GOT3 (cell line): ENCODE measurements around the gene LENG9.

Experiments
- DNase-seq: peaks from one replicate; lab custom pipeline; 2025; ENCODE audit warnings: mixed read lengths; lab: John Stamatoyannopoulos, UW

The LENG9 gene

GRCh38 chr19:54439174-54439851 is 24.3 kb downstream of the LENG9 start:
- DNase-seq, result no peak

GRCh38 chr19:54436628-54437252 is 26.8 kb downstream of the LENG9 start:
- DNase-seq, result no peak

GRCh38 chr19:54436031-54436523 is 27.5 kb downstream of the LENG9 start:
- DNase-seq, result no peak

DNA sequence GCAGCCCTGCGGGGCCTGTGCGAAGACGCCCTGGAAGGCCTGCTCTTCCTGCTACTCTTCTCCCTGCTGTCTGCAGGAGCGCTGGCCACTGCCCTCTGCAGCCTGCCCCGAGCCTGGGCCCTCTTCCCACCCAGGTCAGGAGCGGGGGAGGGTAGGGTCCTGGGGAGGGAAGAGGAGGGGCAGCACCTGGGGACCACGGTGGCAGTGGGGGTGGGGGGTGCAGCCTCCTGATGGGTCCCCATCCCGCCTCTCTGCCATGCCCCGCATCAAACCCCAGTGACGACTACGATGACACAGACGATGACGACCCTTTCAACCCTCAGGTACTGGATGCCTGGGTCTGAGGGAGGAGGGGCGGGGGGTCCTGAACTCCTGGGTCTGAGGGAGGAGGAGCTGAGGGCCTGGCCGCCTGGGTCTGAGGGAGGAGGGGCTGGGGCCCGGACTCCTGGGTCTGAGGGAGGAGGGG is 28.0 kb downstream of the LENG9 start:
- no peak for DNase-seq

- DNase-seq, result no peak
These were observed 28.7 kb downstream of the LENG9 start for GRCh38 chr19:54434873-54435214.

- DNase-seq, result no peak
These were observed 29.3 kb downstream of the LENG9 start for GRCh38 chr19:54434112-54434872.

DNA sequence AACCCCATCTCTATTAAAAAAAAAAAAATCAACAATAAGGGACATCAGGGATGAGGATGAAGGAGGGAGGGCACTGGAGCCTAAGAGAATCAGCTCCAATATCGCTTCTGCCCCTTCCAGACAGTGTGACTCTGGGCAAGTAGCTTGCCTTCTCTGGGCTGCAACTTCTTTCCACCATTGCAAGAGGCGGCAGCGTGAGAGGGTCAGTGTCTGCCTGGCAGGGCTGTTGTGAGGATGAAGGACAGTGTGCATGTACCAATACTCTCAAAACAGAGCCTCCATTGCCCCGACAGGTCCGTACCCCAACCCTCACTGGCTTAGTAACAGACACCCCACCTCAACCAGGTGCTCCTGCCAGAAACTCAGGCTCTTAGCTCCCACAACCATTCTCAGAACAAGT is 29.9 kb downstream of the LENG9 start:
- DNase-seq, result no peak

DNA sequence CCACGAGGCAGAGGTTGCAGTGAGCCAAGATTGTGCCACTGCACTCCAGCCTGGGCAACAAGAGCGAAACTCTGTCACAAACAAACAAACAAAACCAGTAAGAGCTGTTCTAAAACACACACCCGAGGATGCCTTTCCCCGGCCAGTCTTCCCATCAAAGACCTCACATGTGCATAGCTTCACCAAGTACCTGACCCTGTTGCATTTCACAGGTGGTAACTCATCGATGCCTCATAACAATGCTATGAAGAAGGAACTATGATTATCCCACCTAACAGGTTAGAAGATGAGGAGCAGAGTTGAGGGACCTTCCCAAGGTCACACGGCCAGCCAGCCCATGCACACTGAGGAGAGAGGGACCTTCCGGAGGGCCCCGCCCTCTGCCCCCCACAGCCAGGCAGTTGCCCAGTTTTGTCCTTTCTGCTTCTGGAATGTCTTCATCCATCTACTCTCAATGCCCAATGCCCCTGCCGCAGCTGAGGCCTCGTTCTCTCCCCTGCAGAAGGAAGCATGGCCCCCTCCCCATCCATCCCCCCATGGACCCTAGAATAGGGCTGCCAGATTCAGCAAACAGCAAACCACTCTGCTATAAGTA is 31.3 kb downstream of the LENG9 start:
- no peak for DNase-seq

- no peak for DNase-seq
These were observed 32.2 kb downstream of the LENG9 start for GRCh38 chr19:54431255-54431838.

DNA sequence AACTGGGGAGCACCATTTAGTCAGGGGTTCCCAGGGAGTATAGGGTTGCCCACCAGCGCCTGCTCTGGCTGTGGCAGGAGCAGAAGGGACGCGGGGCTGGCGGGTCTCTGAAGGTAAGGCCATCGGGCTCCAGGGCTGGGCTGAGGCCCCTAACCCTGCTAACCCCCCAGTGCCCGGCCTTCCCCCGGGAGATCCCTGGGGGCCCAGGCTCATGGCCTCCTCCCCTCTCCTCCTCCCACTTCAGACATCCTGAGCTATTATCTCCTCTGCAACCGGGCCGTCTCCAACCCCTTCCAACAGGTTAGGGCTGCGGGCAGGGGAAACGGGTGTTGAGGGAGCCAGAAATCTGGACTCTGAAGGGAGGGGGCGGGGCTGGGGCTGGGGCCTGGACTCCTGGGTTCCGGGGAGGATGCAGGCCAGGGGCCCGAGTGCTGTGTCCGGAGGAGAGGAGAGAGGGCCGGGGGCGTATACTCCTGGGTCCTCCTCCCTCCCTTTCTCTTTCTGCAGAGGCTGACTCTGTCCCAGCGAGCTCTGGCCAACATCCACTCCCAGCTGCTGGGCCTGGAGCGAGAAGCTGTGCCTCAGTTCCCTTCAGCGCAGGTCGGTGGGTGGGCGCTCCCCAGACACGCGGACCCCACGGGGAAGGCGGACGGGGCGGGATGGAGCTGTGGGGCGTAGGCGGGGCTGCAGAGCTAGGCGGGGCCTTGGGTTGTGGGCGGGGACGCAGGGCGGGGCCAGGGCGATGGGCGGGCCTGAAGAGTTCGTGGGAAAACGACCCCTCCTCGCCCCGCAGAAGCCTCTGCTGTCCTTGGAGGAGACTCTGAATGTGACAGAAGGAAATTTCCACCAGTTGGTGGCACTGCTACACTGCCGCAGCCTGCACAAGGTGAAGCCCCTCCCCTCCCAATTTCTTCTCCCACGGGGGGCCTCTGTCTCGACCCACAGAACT is 33.0 kb downstream of the LENG9 start:
- no peak for DNase-seq

DNA sequence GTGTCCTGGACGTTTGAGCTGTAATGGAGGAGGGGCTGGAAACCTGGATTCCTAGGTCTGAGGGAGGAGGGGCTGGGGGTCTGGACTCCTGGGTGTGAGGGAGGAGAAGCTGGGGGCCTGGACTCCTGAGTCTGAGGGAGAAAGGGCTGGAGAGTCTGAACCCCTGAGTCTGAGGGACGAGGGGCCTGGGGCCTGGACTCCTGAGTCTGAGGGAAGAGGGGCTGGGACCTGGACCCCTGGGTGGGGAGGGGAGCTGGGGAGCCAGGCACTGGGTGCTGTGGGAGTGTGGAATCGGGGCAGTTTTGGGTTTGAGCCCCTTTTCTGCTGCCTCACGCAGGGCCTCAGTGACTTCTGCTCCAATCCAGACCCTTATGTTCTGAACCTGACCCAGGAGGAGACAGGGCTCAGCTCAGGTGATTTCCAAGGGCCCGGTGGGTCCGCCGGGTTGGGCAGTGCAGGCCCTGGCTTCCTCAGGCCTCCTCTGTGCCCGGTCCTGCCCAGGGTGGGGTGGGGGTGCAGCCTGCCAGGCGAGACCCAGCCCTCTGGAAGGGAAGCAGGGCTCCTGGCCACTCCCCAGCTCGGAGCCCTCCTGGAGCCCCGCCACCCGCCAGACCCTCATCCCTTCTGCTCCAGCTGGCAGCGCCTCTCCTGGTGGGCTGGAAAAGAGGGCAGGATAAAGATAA is 33.9 kb downstream of the LENG9 start:
- DNase-seq, result no peak

GRCh38 chr19:54429176-54429495 is 34.4 kb downstream of the LENG9 start:
- no peak for DNase-seq

DNA sequence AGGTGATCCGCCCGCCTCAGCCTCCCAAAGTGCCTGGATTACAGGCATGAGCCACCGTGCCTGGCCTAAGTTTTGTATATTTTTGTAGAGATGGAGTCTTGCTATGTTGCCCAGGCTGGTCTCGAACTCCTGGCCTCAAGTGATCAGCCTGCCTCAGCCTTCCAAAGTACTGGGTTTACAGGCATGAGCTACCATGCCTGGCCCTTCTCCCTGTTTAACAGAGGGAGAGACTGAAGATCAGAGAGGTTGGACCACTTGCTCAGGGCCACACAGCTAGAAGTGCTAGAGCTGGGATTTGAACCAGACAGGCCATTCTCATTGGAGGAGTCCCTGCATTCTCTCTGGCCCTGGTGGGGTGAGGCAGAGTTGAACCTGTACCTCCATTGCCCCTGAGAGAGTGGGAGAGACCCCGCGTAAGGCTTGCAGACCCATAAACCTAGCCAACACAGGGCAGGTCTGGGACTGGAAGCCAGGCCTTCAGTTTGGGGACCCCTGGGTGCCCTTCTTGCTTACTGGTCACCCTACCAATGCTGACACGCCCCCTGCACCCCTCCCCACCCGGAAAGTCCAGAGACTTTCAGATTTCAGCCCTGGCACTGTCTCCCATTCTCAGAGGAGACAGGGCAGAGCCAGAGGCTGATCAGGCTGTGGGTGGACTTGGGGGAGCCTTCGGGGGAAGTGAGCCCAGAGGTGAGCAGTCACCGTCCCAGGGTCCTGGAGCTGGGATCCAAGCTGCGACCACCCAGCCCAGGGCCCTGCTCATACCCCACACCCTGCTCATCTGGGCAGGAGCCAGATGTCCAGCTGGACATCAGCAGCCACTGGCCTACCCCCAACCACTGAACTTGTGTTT is 35.0 kb downstream of the LENG9 start:
- DNase-seq, result no peak

GRCh38 chr19:54427586-54427985 is 36.0 kb downstream of the LENG9 start:
- no peak for DNase-seq

DNA sequence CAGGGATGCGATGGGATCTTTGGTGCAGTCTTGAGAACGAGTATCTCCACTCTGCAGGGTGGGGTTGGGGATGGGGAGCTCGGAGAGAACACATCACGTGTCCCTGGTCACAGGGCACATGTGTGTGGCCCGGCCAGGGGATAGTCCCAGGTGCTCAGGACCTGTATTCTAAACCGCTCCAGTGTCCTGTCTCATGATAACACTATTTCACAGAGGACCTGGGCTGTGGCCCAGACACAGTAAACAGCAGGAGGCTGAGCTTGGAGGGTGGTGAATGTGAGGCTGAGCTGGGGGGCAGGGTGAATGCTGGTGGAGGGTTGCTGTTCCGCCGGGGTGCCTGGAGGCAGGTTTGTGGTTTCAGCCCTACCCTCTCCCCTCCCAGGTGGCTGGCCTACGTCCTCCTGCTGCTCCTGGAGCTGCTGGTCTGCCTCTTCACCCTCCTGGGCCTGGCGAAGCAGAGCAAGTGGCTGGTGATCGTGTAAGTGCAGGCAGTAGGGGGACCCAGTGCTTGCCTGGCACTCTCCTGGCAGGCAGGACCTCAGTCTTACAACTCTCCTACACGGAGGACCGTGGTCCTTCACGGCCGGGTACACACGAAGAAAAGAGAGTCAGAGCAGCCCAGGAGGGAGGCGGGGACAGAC is 37.2 kb downstream of the LENG9 start:
- DNase-seq, result no peak

DNA sequence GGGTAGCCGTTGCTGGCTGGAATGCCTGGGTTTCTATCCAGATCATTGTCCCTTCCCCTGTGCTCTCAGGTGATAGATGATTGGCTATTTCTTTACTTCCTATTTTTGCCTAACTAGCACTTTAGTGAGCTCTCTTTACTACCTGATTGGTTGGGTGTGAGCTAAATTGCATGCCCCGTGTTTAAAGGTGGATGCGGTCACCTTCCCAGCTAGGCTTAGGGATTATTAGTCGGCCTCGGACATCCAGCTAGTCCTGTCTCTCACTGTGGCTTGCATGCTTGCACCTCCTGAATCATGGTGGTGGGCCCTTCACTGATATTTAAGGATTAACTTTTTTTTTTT is 38.2 kb downstream of the LENG9 start:
- no peak for DNase-seq

DNA sequence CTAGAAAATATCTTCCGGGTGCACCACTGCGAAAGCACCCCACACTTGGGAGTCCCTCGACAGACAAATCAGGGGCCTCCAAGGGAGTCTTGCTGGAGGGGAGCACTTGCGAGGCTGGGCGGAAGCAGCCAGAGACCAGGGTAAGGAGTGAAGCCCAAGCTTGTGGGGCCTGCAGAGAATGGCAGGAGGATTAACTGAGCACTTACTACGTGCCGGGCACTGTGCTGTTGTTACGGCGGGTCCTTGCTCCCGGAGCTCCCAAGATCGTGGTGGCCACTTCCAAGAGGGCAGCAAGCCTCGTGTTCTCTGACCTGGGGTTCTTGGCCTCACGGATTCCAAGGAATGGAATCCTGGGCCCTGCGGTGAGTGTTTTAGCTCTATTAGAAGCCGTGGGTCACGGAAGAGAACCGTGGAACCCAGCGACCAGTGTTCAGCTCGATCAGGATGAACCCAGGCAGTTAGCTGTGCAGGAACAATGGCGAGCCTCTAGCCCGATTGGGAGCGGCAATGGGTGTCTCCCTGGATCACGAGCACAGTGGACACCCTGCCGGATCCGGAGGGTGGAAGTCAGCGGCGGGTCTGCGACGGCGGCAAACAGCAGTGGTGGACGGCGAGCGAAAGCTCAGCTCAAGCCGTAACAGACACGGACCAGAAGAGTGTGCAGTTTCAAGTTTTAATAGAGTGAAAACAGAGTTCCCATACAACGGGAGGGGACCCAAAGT is 38.8 kb downstream of the LENG9 start:
- no peak for DNase-seq

GRCh38 chr19:54424201-54424600 is 39.4 kb downstream of the LENG9 start:
- DNase-seq, result no peak

DNA sequence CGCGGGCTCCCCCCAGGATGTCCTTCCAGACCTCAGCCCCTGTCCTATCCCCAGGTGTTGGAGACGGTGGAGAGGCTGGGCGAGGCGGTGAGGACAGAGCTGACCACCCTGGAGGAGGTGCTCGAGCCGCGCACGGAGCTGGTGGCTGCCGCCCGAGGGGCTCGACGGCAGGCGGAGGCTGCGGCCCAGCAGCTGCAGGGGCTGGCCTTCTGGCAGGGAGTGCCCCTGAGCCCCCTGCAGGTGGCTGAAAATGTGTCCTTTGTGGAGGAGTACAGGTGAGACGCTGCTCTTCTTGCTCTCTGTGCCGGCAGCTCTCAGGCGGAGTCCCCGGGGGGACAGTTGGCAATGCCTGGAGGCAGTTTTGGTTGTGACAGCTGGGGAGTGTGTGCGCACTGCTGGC is 41.4 kb downstream of the LENG9 start:
- DNase-seq, result no peak
